PC-9 (cell line): ENCODE results near the gene PALLD. TPM values are rescaled to one million over a fixed set of nuclear protein-coding genes. Genes with fewer than 3 reads are reported as not detected.

Experiments used
- BruUV-seq: library from RNA; stranded (reverse); fragments of 400-500 nt; replicated peaks from 2 replicates; lab custom pipeline; 2021; lab: Mats Ljungman, UMichigan
- CTCF ChIA-PET: fragments of 300-600 bp; sonication (Branson Sonifier 250); formaldehyde crosslinking; loops from one replicate; lab custom pipeline; 2022; ENCODE audit warnings: antibody characterized with exemption; lab: Charles Lee
- POLR2A ChIA-PET: fragments of 300-600 bp; sonication (Branson Sonifier 250); formaldehyde crosslinking; loops from one replicate; lab custom pipeline; 2022; ENCODE audit warnings: antibody characterized with exemption; ENCODE audit not compliant: unreplicated experiment; lab: Charles Lee
- DNase-seq, 2 experiments: peaks; one replicate each; pipeline versions ENCODE4 v3.0.0 to v3.0.0-alpha.2; 2015 to 2022; ENCODE audit warnings: mixed read lengths in 1 of 2
- H2AFZ ChIP-seq: fragments of 200-600 bp; sonication (generic); 2 replicates; pipeline ENCODE4 v1.8.1; 2017; ENCODE audit warnings: antibody characterized with exemption
- H3F3A ChIP-seq: fragments of 200-600 bp; sonication (generic); 2 replicates; pipeline ENCODE4 v1.8.1; 2017; ENCODE audit warnings: antibody characterized with exemption, mild to moderate bottlenecking, low read depth; ENCODE audit not compliant: insufficient read depth
- H3K27ac ChIP-seq: fragments of 200-600 bp; sonication (generic); 2 replicates; pipeline ENCODE4 v1.6.1; 2016; ENCODE audit warnings: mixed run types
- H3K27me3 ChIP-seq: fragments of 200-600 bp; sonication (generic); 2 replicates; pipeline ENCODE4 v1.6.1; 2016; ENCODE audit warnings: low read depth, mixed run types; ENCODE audit not compliant: insufficient read depth
- H3K36me3 ChIP-seq: fragments of 200-600 bp; sonication (generic); 2 replicates; pipeline ENCODE4 v1.6.1; 2016; ENCODE audit warnings: low read depth, mixed run types
- H3K4me1 ChIP-seq: fragments of 200-600 bp; sonication (generic); replicated peaks from 2 replicates; pipeline ENCODE4 v1.6.1; 2016; ENCODE audit warnings: mixed run types; ENCODE audit not compliant: insufficient read depth
- H3K4me2 ChIP-seq: fragments of 200-600 bp; sonication (generic); 2 replicates; pipeline ENCODE4 v1.6.1; 2017; ENCODE audit warnings: mixed run types
- H3K4me3 ChIP-seq: fragments of 200-600 bp; sonication (generic); 2 replicates; pipeline ENCODE4 v1.6.1; 2016; ENCODE audit warnings: mixed run types
- H3K79me2 ChIP-seq: fragments of 200-600 bp; sonication (generic); 2 replicates; pipeline ENCODE4 v1.6.1; 2017; ENCODE audit warnings: low read depth, mixed run types
- H3K9me2 ChIP-seq: fragments of 200-600 bp; sonication (generic); 2 replicates; pipeline ENCODE4 v1.8.1; 2017; ENCODE audit warnings: mild to moderate bottlenecking; ENCODE audit not compliant: insufficient read depth
- H3K9me3 ChIP-seq: fragments of 200-600 bp; sonication (generic); 2 replicates; pipeline ENCODE4 v1.8.1; 2016; ENCODE audit warnings: low read depth; ENCODE audit not compliant: insufficient read depth
- H4K20me1 ChIP-seq: fragments of 200-600 bp; sonication (generic); 2 replicates; pipeline ENCODE4 v1.8.1; 2017; ENCODE audit not compliant: insufficient read depth
- CTCF ChIP-seq: fragments of 200-600 bp; sonication (generic); conservative IDR thresholded peaks from 2 replicates; pipeline ENCODE4 v1.6.1; 2017; ENCODE audit warnings: mixed run types, antibody characterized with exemption, mild to moderate bottlenecking, moderate library complexity
- EZH2 ChIP-seq: fragments of 200-600 bp; sonication (generic); IDR thresholded peaks from 2 replicates; pipeline ENCODE4 v1.8.0; 2017; ENCODE audit warnings: antibody characterized with exemption, low read depth
- intact Hi-C: fragments of 100-400 bp; cut with micrococcal nuclease; formaldehyde crosslinking; loops from one replicate; pipeline ENCODE4 v1.10.0; 2022; ENCODE audit not compliant: unreplicated experiment
- total RNA-seq: library from RNA; stranded (reverse); gene quantifications from 2 replicates; pipeline ENCODE4 v1.2.3, GENCODE V29; 2021

The PALLD gene
- total RNA-seq, 1 experiment from 2014 or later, result 156 TPM

- no peaks in the 10 kb centered on the region for H3K9me3 ChIP-seq
- H3K4me3 ChIP-seq, result no peak overlapping the region
- no peaks in the 10 kb centered on the region for H3K79me2 ChIP-seq
- no peak for TF ChIP-seq CTCF
- TF ChIP-seq EZH2, result no peak
- CTCF ChIA-PET, result no interaction called here
- no peak overlapping the region for H2AFZ ChIP-seq
- BruUV-seq, result no TSS peak
- H3K27ac ChIP-seq, result no peak overlapping the region
- POLR2A ChIA-PET, result interaction anchor here (0.6 kb wide), 1 partner anchor 173 kb away, joined by 7 read pairs; no protein-coding TSS in a partner anchor
- no peaks in the 10 kb centered on the region for H3K9me2 ChIP-seq
- H3K36me3 ChIP-seq, result no peaks in the 10 kb centered on the region
- H3K4me1 ChIP-seq, result peaks cover 14% of the 10 kb centered on the region
- intact Hi-C loops, result no loop called here
- H3K27me3 ChIP-seq, result no peaks in the 10 kb centered on the region
- no peak overlapping the region for H3K4me2 ChIP-seq
- peaks cover 5% of the 10 kb centered on the region; the same call in 1 of the 2 replicates for H3F3A ChIP-seq
- DNase-seq, result no peak
- H4K20me1 ChIP-seq, result no peaks in the 10 kb centered on the region
Measured at GRCh38 chr4:168502861-168503260, 6.0 kb downstream of the PALLD start.

- no peaks in the 10 kb centered on the region for H3K79me2 ChIP-seq
- intact Hi-C loops, result no loop called here
- no peak overlapping the region for H3K27ac ChIP-seq
- H2AFZ ChIP-seq, result no peak overlapping the region
- H3K9me3 ChIP-seq, result no peaks in the 10 kb centered on the region
- no peak overlapping the region for H3K4me3 ChIP-seq
- DNase-seq, result no peak
- peaks cover 5% of the 10 kb centered on the region; the same call in 1 of the 2 replicates for H3F3A ChIP-seq
- CTCF ChIA-PET, result no interaction called here
- POLR2A ChIA-PET, result no interaction called here
- H4K20me1 ChIP-seq, result no peaks in the 10 kb centered on the region
- TF ChIP-seq EZH2 (no peak), CTCF (no peak)
- H3K27me3 ChIP-seq, result no peaks in the 10 kb centered on the region
- H3K4me2 ChIP-seq, result no peak overlapping the region
- no TSS peak for BruUV-seq
- H3K9me2 ChIP-seq, result no peaks in the 10 kb centered on the region
- peaks cover 14% of the 10 kb centered on the region for H3K4me1 ChIP-seq
- no peaks in the 10 kb centered on the region for H3K36me3 ChIP-seq
Measured at GRCh38 chr4:168503652-168504362, 7.0 kb downstream of the PALLD start.

- no peaks in the 10 kb centered on the region for H3K27me3 ChIP-seq
- no TSS peak for BruUV-seq
- TF ChIP-seq CTCF, result no peak
- no peak for TF ChIP-seq EZH2
- CTCF ChIA-PET, result interaction anchor here (0.6 kb wide), 1 partner anchor 324 kb away, joined by 4 read pairs; no protein-coding TSS in a partner anchor
- no peaks in the 10 kb centered on the region for H3K9me3 ChIP-seq
- no peak overlapping the region for H3K4me2 ChIP-seq
- no peaks in the 10 kb centered on the region for H3K9me2 ChIP-seq
- no peaks in the 10 kb centered on the region for H3K36me3 ChIP-seq
- intact Hi-C loops, result no loop called here
- no peaks in the 10 kb centered on the region for H3K79me2 ChIP-seq
- peaks cover 14% of the 10 kb centered on the region for H3K4me1 ChIP-seq
- H4K20me1 ChIP-seq, result no peaks in the 10 kb centered on the region
- DNase-seq, result no peak
- H3K4me3 ChIP-seq, result no peak overlapping the region
- POLR2A ChIA-PET, result no interaction called here
- H2AFZ ChIP-seq, result no peak overlapping the region
- H3K27ac ChIP-seq, result no peak overlapping the region
- H3F3A ChIP-seq, result peaks cover 5% of the 10 kb centered on the region; the same call in 1 of the 2 replicates
Measured at GRCh38 chr4:168504526-168504925, 7.7 kb downstream of the PALLD start.
